PC-9 (cell line): ENCODE results near the gene VGLL3. TPM values are rescaled to one million over a fixed set of nuclear protein-coding genes. Genes with fewer than 3 reads are reported as not detected.
A peak's percentile ranks its signal among the peaks of the same experiment; 100 is the strongest.

ENCODE experiments used
- BruUV-seq: library from RNA; stranded (reverse); fragments of 400-500 nt; replicated peaks from 2 replicates; lab custom pipeline; 2021; lab: Mats Ljungman, UMichigan
- CTCF ChIA-PET: fragments of 300-600 bp; sonication (Branson Sonifier 250); formaldehyde crosslinking; loops from one replicate; lab custom pipeline; 2022; ENCODE audit warnings: antibody characterized with exemption; lab: Charles Lee
- POLR2A ChIA-PET: fragments of 300-600 bp; sonication (Branson Sonifier 250); formaldehyde crosslinking; loops from one replicate; lab custom pipeline; 2022; ENCODE audit warnings: antibody characterized with exemption; ENCODE audit not compliant: unreplicated experiment; lab: Charles Lee
- DNase-seq, 2 experiments: peaks; one replicate each; pipeline versions ENCODE4 v3.0.0 to v3.0.0-alpha.2; 2015 to 2022; ENCODE audit warnings: mixed read lengths in 1 of 2
- H2AFZ ChIP-seq: fragments of 200-600 bp; sonication (generic); 2 replicates; pipeline ENCODE4 v1.8.1; 2017; ENCODE audit warnings: antibody characterized with exemption
- H3F3A ChIP-seq: fragments of 200-600 bp; sonication (generic); 2 replicates; pipeline ENCODE4 v1.8.1; 2017; ENCODE audit warnings: antibody characterized with exemption, mild to moderate bottlenecking, low read depth; ENCODE audit not compliant: insufficient read depth
- H3K27ac ChIP-seq: fragments of 200-600 bp; sonication (generic); 2 replicates; pipeline ENCODE4 v1.6.1; 2016; ENCODE audit warnings: mixed run types
- H3K27me3 ChIP-seq: fragments of 200-600 bp; sonication (generic); 2 replicates; pipeline ENCODE4 v1.6.1; 2016; ENCODE audit warnings: low read depth, mixed run types; ENCODE audit not compliant: insufficient read depth
- H3K36me3 ChIP-seq: fragments of 200-600 bp; sonication (generic); 2 replicates; pipeline ENCODE4 v1.6.1; 2016; ENCODE audit warnings: low read depth, mixed run types
- H3K4me1 ChIP-seq: fragments of 200-600 bp; sonication (generic); replicated peaks from 2 replicates; pipeline ENCODE4 v1.6.1; 2016; ENCODE audit warnings: mixed run types; ENCODE audit not compliant: insufficient read depth
- H3K4me2 ChIP-seq: fragments of 200-600 bp; sonication (generic); 2 replicates; pipeline ENCODE4 v1.6.1; 2017; ENCODE audit warnings: mixed run types
- H3K4me3 ChIP-seq: fragments of 200-600 bp; sonication (generic); 2 replicates; pipeline ENCODE4 v1.6.1; 2016; ENCODE audit warnings: mixed run types
- H3K79me2 ChIP-seq: fragments of 200-600 bp; sonication (generic); 2 replicates; pipeline ENCODE4 v1.6.1; 2017; ENCODE audit warnings: low read depth, mixed run types
- H3K9me2 ChIP-seq: fragments of 200-600 bp; sonication (generic); 2 replicates; pipeline ENCODE4 v1.8.1; 2017; ENCODE audit warnings: mild to moderate bottlenecking; ENCODE audit not compliant: insufficient read depth
- H3K9me3 ChIP-seq: fragments of 200-600 bp; sonication (generic); 2 replicates; pipeline ENCODE4 v1.8.1; 2016; ENCODE audit warnings: low read depth; ENCODE audit not compliant: insufficient read depth
- H4K20me1 ChIP-seq: fragments of 200-600 bp; sonication (generic); 2 replicates; pipeline ENCODE4 v1.8.1; 2017; ENCODE audit not compliant: insufficient read depth
- EZH2 ChIP-seq: fragments of 200-600 bp; sonication (generic); IDR thresholded peaks from 2 replicates; pipeline ENCODE4 v1.8.0; 2017; ENCODE audit warnings: antibody characterized with exemption, low read depth
- intact Hi-C: fragments of 100-400 bp; cut with micrococcal nuclease; formaldehyde crosslinking; loops from one replicate; pipeline ENCODE4 v1.10.0; 2022; ENCODE audit not compliant: unreplicated experiment
- total RNA-seq: library from RNA; stranded (reverse); gene quantifications from 2 replicates; pipeline ENCODE4 v1.2.3, GENCODE V29; 2021
- TF ChIP-seq, protein P1 (sequence below): fragments of 200-600 bp; sonication (generic); conservative IDR thresholded peaks from 2 replicates; pipeline ENCODE4 v1.6.1; 2017; ENCODE audit warnings: mixed run types, antibody characterized with exemption, mild to moderate bottlenecking, moderate library complexity

VGLL3 gene
- total RNA-seq, 1 experiment from 2014 or later, result 26.8 TPM

DNA sequence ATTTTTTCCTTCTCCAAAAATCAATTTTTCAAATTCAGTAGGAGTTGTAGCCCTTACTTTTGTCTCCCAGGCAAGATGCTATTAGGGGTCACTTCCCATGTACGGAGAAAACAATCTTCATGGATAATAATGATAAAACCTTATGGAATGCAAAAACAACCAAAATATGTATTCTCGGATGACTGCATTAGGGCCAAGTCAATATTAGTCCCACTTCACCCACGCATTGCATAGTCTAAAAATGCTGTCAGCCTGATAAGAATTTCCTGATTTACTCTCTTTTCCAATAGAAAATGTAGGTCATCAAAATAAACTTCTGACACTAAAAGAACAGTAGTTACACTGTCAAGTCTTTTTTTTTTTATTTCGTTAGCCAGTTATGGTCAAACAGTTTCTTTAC lies 2.7 kb downstream of the VGLL3 start:
- CTCF ChIA-PET, result no interaction called here

DNA sequence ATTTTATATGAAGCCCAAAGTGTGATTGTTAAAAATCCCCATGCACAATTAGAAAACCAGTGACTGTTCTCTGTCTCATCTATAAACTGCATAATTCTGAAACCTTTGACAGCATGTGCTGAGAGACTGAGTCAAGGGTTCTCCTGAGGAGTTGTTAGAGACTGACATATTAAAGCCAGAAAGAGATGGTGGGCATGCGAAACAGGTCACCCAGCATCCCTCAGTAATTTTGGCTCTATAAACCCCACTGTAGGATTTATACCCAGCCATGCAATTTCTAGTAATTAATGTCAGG lies 3.6 kb downstream of the VGLL3 start:
- no peaks in the 10 kb centered on the region for H3K27me3 ChIP-seq
- POLR2A ChIA-PET, result no interaction called here
- intact Hi-C loops, result no loop called here
- DNase-seq, result no peak
- H3K4me1 ChIP-seq, result peaks cover 28% of the 10 kb centered on the region
- H2AFZ ChIP-seq, result no peak overlapping the region
- no peaks in the 10 kb centered on the region for H4K20me1 ChIP-seq
- no peak overlapping the region for H3K4me3 ChIP-seq
- no peaks in the 10 kb centered on the region for H3K79me2 ChIP-seq
- no peaks in the 10 kb centered on the region for H3K9me2 ChIP-seq
- no peak for TF ChIP-seq EZH2
- TF ChIP-seq, protein P1, sequence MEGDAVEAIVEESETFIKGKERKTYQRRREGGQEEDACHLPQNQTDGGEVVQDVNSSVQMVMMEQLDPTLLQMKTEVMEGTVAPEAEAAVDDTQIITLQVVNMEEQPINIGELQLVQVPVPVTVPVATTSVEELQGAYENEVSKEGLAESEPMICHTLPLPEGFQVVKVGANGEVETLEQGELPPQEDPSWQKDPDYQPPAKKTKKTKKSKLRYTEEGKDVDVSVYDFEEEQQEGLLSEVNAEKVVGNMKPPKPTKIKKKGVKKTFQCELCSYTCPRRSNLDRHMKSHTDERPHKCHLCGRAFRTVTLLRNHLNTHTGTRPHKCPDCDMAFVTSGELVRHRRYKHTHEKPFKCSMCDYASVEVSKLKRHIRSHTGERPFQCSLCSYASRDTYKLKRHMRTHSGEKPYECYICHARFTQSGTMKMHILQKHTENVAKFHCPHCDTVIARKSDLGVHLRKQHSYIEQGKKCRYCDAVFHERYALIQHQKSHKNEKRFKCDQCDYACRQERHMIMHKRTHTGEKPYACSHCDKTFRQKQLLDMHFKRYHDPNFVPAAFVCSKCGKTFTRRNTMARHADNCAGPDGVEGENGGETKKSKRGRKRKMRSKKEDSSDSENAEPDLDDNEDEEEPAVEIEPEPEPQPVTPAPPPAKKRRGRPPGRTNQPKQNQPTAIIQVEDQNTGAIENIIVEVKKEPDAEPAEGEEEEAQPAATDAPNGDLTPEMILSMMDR, result no peak
- H3K36me3 ChIP-seq, result no peaks in the 10 kb centered on the region
- no peak overlapping the region for H3K27ac ChIP-seq
- CTCF ChIA-PET, result no interaction called here
- H3K4me2 ChIP-seq, result no peak overlapping the region; the same call in 1 of the 2 replicates
- H3F3A ChIP-seq, result peaks cover 8% of the 10 kb centered on the region; the same call in 1 of the 2 replicates
- no peaks in the 10 kb centered on the region for H3K9me3 ChIP-seq
- no TSS peak for BruUV-seq

More for the DNA sequence above, 2.7 kb downstream of the VGLL3 start:
- Histone ChIP-seq H3K79me2 (no peaks in the 10 kb centered on the region), H3K4me1 (peaks cover 29% of the 10 kb centered on the region), H4K20me1 (no peaks in the 10 kb centered on the region), H2AFZ (no peak overlapping the region), H3K9me2 (no peaks in the 10 kb centered on the region), H3K9me3 (no peaks in the 10 kb centered on the region; the same call in 1 of the 2 replicates), H3K36me3 (no peaks in the 10 kb centered on the region), H3F3A (peaks cover 9% of the 10 kb centered on the region; the same call in 1 of the 2 replicates), H3K27ac (no peak overlapping the region), H3K4me2 (peak overlapping the region; percentile 23; the same call in 1 of the 2 replicates), H3K27me3 (no peaks in the 10 kb centered on the region), H3K4me3 (no peak overlapping the region)
- BruUV-seq, result no TSS peak
- no peak for TF ChIP-seq EZH2
- TF ChIP-seq, protein P1, result no peak
- DNase-seq, result peak in 1 of 2 experiments; percentile 68
- POLR2A ChIA-PET, result no interaction called here
- intact Hi-C loops, result loop anchor here (1.0 kb wide), 1 partner anchor 201 kb away; no protein-coding TSS in a partner anchor

DNA sequence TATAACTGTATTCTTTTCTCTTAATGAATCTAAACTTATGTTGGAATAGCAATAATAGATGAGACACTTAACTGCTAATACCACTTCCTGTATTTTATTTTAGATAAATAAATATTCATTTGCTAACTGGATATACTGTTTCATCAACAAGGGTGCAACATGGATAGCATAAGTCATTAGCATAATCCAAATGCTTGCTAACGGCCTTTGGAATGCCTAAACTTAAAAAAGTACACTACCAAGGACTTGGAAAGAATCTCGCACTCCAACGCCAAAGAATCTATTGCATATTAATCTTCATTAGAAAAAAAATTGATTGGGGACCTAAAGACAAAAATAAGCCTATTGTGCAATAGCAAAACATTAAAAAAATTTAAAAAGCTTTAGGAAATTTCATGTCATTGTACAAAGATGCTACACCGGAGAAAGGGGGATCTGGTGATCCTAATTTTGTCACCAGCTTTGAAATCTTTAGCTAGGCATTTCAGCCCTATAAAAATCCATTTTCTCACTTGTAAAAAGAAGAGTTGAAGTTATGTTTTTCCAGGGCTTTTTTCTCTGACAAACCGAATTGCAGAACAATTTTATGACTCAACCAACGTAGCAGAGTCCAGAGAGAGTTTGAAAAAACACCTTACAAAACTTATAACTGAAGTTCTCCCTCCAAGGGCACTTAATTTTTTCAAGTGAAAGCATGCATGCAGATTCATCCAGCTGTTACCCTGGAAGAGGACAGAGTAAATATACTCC lies 4.1 kb downstream of the VGLL3 start:
- Histone ChIP-seq H3K4me1 (peaks cover 23% of the 10 kb centered on the region), H3K27me3 (no peaks in the 10 kb centered on the region), H3K27ac (no peak overlapping the region), H3K4me2 (no peak overlapping the region), H2AFZ (no peak overlapping the region), H3K36me3 (no peaks in the 10 kb centered on the region), H3K9me2 (no peaks in the 10 kb centered on the region), H3K4me3 (no peak overlapping the region), H3K79me2 (no peaks in the 10 kb centered on the region), H4K20me1 (no peaks in the 10 kb centered on the region), H3F3A (peaks cover 8% of the 10 kb centered on the region; the same call in 1 of the 2 replicates), H3K9me3 (no peaks in the 10 kb centered on the region)
- TF ChIP-seq, protein P1, result no peak
- no peak for TF ChIP-seq EZH2
- intact Hi-C loops, result no loop called here
- no peak for DNase-seq
- CTCF ChIA-PET, result no interaction called here
- BruUV-seq, result no TSS peak
- POLR2A ChIA-PET, result no interaction called here
